ENCODE data around the gene HNRNPL.
"Not testable (repeated sequence)": the region's sequence is repeated elsewhere in the genome, so short reads cannot be mapped to it uniquely, and the experiment has no call there.

HNRNPL gene

GRCh38 chr19:38843175-38843758 is 6.5 kb downstream of the HNRNPL start:
- no peak for DNase-seq

- DNase-seq = peak; percentile 54
These were observed 7.2 kb downstream of the HNRNPL start for GRCh38 chr19:38842439-38843174.

- peak; percentile 42 for DNase-seq
These were observed 7.9 kb downstream of the HNRNPL start for GRCh38 chr19:38841787-38842438.

GRCh38 chr19:38841180-38841766 is 8.5 kb downstream of the HNRNPL start:
- no peak for DNase-seq

- no peak for DNase-seq
These were observed 9.2 kb downstream of the HNRNPL start for GRCh38 chr19:38840583-38840968.

- no peak for DNase-seq
These were observed 9.8 kb downstream of the HNRNPL start for GRCh38 chr19:38839816-38840582.

- no peak for DNase-seq
These were observed 10.6 kb downstream of the HNRNPL start for GRCh38 chr19:38838986-38839761.

- DNase-seq = peak; percentile 55
These were observed 11.4 kb downstream of the HNRNPL start for GRCh38 chr19:38838208-38838985.

GRCh38 chr19:38837656-38838121 is 12.1 kb downstream of the HNRNPL start:
- no peak for DNase-seq

GRCh38 chr19:38836983-38837626 is 12.7 kb downstream of the HNRNPL start:
- DNase-seq = no peak

GRCh38 chr19:38836159-38836982 is 13.4 kb downstream of the HNRNPL start:
- no peak for DNase-seq

GRCh38 chr19:38834590-38834989 is 15.2 kb downstream of the HNRNPL start:
- no peak for DNase-seq

- no peak for DNase-seq
These were observed 15.7 kb downstream of the HNRNPL start for GRCh38 chr19:38834104-38834490.

- DNase-seq = no peak
These were observed 16.7 kb downstream of the HNRNPL start for GRCh38 chr19:38833092-38833425.

- DNase-seq = no peak
These were observed 18.6 kb downstream of the HNRNPL start for GRCh38 chr19:38831142-38831605.

- no peak for DNase-seq
These were observed 19.6 kb downstream of the HNRNPL start for GRCh38 chr19:38830039-38830733.

- DNase-seq = not testable (repeated sequence)
These were observed 20.6 kb downstream of the HNRNPL start for GRCh38 chr19:38829203-38829602.

- DNase-seq = no peak
These were observed 22.8 kb downstream of the HNRNPL start for GRCh38 chr19:38826856-38827551.
